Activated CD4-positive, alpha-beta T cell treated with anti-CD3 and anti-CD28 coated beads, Interleukin-10, Interleukin-2, amounts not matched to agents 100 ng/mL and 50 ng/mL, durations not matched to agents 16 hours and 8 hours (primary cell): Measurements from ENCODE around the gene HGFAC.
"Not testable (repeated sequence)": the region's sequence is repeated elsewhere in the genome, so short reads cannot be mapped to it uniquely, and the experiment has no call there.

Experiments used
- DNase-seq: peaks from one replicate; pipeline ENCODE4 v3.0.0-alpha.2; 2020

The HGFAC gene

GRCh38 chr4:3441501-3442459 lies at the start of gene HGFAC:
TSS of gene HGFAC (plus strand) at chr4:3441968. CDS start at chr4:3442002, 34 bp downstream.
- no peak for DNase-seq

DNA sequence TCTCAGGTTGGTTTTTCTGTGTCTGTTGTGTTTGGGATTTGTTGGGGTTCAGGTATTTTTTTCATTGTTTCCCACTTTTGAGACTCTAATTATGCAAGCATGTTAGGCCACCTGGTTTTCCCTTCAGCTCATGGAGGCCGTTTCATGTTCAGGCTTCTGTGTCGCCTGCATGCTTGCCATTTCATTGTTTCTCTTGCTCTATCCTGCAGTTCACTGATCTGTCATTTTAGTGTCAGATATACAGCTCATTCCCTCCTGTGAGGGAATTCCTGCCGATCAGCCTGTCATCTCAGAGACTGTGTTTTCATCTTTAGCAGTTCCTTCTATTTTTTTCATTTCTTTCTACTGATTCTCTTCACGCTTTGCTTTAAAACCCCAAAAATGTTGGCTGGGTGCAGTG lies 49.4 kb upstream of the HGFAC start:
- no peak for DNase-seq

- DNase-seq: no peak
Observed at GRCh38 chr4:3393171-3393570, 48.6 kb upstream of the HGFAC start.

DNA sequence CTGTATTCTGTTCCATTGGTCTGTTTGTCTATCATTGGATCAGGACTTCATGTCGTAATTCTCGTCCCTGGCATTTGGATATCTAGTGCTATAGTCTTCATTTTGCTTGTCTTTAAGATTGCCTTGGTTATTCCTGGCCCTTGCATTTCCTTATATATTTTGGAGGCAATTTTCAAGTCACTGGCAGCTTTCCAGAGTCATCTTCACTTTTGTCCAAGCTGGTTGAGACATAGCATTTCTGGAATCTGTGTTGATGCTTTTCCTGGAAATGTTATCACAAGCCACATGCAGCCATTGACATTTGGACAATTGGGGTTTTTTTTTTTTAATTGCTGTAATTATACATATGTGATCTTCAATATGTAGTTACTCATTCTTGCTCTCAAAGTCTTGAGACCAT lies 45.2 kb upstream of the HGFAC start:
- no peak for DNase-seq

DNA sequence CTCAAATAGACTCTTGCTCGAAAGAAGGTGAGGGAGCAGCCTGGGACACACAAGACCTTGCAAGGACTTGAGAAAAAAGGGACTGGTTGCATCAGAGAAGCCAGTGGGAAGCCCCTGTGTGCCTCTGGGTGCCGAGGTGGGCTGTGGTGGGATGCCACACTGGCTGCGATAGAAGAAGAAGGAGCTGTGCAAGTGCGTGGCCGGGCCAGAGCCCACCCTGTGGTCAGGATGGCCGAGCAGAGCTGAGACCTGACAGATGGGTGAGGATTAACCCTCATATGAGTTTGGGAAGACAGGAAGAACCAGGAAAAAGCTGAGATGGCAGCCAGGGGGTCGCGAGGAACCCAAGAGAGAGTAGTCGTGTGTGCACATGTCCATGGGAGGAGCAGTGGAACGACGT lies 44.6 kb upstream of the HGFAC start:
- no peak for DNase-seq

GRCh38 chr4:3399277-3400194 lies 42.2 kb upstream of the HGFAC start:
- DNase-seq: peak; percentile 15

DNA sequence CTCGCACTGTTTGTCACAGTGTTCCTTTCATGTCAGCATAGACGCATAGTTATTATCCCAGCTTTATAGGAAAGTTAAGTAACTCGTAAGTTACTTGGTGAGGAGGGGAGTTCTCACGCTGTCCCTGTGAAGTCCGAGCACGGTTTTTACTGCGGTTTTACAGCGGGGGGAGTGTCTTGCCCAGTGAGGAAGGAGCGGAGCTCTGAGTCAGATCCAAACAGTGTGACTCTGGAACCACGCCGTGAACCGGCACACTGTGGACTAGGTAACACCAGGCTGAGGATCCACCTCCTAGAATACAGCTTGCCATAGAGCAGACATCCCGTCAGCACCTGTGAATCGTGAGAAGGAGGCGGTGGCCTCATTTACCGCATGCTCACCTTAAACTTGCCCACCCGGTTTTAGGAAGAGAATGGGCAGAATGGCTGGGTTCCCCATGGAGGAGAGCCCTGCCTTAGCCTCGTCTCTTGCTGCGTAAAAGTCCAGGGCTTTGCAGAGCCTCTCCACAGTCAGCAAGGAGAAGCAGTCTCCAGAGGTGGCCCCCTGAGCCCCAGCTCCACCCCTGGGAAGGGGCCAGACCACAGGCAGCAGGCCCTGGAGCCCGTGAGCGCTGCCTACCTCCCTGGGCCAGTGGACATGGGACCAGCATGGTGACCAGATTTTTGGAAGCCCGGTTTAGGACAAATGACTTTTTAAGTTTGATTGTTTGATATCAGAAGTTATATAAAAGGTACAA lies 40.2 kb upstream of the HGFAC start:
- DNase-seq: no peak

DNA sequence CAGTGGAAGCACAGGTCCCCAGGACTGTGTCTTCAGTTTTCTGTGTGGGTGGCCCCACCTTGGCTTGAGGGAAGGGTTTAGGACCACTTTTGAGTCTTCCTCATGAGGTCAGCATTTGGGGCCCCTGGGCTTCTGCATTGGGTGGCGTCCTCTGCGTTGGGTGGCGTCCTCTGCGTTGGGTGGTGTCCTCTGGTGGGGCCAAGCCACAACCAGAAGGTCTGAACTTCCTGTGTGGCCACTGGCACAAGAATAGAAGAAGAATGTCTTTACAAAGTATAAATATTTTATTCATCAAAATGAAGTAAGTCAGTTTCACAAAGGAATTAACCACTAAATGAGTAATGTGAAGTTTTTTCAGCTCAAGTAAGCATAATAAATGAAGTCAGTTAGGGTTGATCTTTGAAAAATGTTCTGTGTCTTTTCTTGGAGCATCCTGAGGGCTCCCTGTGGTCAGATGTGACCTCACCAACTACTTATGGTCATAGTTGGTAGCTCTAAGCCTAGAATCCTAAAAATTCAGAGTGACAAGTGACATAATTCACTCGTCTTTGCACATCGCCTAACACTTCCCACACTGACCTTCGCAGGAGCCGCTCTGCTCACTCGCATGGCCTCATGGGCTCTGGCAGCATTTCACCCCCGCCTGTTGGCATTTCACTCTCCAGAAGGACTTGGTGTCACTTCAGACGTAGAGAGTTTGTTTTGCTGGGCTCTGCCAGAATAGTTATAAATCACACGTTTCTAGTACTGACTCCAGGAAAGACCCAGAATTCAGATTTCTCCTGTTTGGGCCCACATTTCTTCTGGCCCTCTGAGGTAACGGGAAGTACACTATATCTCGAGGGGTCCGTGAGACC lies 39.0 kb upstream of the HGFAC start:
- DNase-seq: no peak

- DNase-seq: no peak
Observed at GRCh38 chr4:3403348-3403906, 38.3 kb upstream of the HGFAC start.

DNA sequence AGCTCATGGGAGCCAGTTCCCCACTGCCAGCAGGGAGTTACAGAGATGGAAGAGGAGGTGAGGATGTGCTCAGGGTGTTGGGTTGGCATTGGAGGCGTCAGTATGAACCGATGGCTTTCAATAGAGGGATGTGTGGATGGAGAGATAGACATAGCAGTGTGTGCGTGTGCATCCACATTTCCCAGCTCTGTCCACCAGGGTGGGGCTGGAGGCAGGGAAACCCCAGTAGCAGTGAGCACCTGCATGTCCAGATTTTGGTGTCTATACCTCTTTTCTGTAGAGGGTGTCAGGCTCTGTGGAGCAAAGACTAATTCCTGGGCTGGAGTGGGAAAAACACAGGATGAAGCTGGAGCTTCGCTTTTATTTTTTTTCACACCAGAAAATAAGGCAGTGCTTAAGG lies 37.2 kb upstream of the HGFAC start:
- DNase-seq: no peak

DNA sequence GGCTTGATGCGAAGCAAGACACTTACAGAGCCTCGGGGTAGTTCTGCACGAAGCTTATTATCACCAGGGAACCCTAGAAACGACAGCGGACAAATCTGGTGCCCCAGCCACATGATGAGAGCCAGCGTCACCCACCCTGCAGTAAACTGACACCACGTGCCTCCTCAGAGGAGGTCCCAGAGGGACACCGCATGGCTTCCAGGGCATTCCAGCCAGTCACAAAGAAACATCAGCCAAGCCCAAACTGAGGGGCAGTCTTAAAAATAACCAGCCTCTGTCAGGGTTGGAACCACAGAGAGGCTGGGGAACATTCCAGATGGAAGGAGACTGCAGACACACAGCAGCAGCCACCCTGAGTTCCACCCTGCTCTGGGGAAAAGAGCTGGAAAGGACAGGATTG lies 36.6 kb upstream of the HGFAC start:
- DNase-seq: no peak

DNA sequence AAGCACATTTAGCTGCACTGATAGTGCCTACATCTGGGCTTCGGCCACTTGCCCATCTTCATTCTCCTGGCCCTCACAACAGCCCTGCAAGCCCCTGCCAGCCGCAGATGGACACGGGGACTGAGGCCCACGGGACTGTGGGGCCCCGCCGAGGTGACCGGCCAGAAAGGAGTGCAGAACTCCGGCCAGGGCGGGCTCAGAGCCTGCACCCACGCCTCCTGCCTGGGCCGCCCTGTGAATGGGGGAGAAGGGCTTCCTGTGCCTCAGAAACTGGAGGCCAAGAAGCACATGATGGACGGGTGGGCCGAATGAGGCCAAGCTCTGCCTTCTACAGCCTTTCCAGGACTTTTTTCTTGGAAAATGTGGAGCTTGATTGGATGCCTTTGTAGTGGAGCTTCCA lies 35.7 kb upstream of the HGFAC start:
- no peak for DNase-seq

GRCh38 chr4:3406431-3406830 lies 35.3 kb upstream of the HGFAC start:
- DNase-seq: no peak

DNA sequence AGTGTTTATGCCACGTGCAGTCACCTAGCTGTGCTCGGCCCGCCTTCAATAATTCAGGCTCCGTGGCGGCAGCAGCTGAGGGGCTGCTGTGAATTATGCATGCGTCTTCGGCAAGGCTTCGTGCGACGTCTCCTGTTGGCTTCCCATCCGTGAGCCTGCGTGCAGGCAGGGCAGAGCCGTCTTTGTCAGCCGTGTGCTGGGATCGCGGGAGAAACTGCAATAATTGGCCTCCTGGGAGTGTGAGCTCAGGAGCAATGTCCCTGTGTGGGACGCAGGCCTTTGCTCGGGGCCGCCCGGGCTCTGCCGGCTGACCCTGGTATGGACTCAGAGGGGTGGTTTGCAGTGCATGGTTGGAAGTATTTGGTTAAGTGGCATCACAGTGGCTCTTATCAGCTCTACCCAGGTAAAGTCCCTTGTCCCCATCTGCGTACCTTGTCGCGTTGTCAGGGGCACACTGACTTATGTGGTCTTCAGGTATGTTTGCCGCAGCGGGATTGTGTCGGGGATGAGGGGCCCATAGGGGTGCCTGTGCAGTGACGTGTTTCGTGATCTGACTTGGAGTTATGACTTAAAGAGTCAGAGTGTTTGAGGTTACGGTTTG lies 34.5 kb upstream of the HGFAC start:
- no peak for DNase-seq

- no peak for DNase-seq
Observed at GRCh38 chr4:3407930-3408792, 33.6 kb upstream of the HGFAC start.

- DNase-seq: no peak
Observed at GRCh38 chr4:3408793-3409330, 32.9 kb upstream of the HGFAC start.

- DNase-seq: no peak
Observed at GRCh38 chr4:3409571-3410091, 32.1 kb upstream of the HGFAC start.

- DNase-seq: no peak
Observed at GRCh38 chr4:3410401-3411135, 31.2 kb upstream of the HGFAC start.

GRCh38 chr4:3411190-3411589 lies 30.6 kb upstream of the HGFAC start:
- DNase-seq: not testable (repeated sequence)
